ENCODE measurements around the gene GSPT2.
"Not testable (repeated sequence)": the region's sequence is repeated elsewhere in the genome, so short reads cannot be mapped to it uniquely, and the experiment has no call there.

The GSPT2 gene

DNA sequence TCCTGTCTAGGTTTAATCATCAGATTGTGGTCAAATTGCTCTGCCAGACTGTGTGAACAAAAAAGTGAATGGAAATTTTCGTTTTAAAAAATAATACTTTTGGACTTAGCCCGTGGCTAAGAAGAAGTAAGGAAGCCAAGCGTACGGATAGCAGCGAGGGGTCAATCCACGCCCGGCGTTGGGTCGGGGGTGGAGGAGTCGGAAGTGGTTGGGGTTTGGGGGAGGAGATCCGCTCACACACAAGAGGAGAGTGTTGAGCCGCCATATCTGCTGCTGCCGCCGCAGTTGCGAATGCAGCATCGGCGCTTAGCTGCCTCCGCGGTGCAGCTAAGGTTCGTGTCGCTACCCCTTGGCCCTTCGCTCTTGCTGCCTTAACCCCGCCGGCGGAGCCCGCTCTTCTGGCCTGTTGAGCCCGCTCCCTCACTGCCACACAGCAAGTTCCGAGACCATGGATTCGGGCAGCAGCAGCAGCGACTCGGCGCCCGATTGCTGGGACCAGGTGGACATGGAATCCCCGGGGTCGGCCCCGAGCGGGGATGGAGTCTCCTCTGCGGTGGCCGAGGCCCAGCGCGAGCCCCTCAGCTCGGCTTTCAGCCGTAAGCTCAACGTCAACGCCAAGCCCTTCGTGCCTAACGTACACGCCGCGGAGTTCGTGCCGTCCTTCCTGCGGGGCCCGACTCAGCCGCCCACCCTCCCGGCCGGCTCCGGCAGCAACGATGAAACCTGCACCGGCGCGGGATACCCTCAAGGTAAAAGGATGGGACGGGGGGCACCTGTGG is at the start of gene GSPT2:
TSS of gene GSPT2 (plus strand) at position 264 of the 779 bp plus-strand sequence. CDS start at position 449, 185 bp downstream.
- H3K4me3 ChIP-seq (ENCODE audit: low read depth, low read length), result peak within 1 kb of the TSS; percentile 65
- DNase-seq (ENCODE audit: low read depth, low spot score), result peak; percentile 80
- in situ Hi-C loops (cut with HindIII; ENCODE audit: low sequenced_read_pairs), result no loop called here
- TF ChIP-seq, protein P1, sequence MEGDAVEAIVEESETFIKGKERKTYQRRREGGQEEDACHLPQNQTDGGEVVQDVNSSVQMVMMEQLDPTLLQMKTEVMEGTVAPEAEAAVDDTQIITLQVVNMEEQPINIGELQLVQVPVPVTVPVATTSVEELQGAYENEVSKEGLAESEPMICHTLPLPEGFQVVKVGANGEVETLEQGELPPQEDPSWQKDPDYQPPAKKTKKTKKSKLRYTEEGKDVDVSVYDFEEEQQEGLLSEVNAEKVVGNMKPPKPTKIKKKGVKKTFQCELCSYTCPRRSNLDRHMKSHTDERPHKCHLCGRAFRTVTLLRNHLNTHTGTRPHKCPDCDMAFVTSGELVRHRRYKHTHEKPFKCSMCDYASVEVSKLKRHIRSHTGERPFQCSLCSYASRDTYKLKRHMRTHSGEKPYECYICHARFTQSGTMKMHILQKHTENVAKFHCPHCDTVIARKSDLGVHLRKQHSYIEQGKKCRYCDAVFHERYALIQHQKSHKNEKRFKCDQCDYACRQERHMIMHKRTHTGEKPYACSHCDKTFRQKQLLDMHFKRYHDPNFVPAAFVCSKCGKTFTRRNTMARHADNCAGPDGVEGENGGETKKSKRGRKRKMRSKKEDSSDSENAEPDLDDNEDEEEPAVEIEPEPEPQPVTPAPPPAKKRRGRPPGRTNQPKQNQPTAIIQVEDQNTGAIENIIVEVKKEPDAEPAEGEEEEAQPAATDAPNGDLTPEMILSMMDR (IDR thresholded peaks at IDR 0.05; ENCODE audit: low read depth, low read length), result no peak

DNA sequence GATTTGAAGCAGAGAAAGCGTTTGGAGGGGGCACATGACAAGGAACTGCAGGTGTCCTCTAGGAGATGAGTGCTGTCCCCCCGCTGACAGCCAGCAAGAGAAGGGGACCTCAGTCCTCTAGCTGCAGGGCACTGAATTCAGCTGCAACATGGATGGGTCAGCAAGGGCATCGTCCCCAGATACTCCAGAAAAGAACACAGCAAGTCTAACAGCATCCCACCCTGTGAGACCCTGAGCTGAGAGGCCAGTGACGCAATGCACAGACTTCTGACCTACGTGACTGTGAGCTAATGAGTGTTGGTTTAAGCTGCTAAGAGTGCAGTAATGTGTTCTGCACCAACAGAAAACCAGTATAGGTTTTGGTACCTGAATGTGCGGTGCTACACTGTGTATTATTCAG is 49.0 kb upstream of the GSPT2 start:
- TF ChIP-seq, protein P1 (IDR thresholded peaks at IDR 0.05; ENCODE audit: low read depth, low read length), result no peak
- in situ Hi-C loops (cut with HindIII; ENCODE audit: low sequenced_read_pairs), result no loop called here
- H3K4me3 ChIP-seq (ENCODE audit: low read depth, low read length), result no peak overlapping the region
- no peak for DNase-seq (ENCODE audit: low read depth, low spot score)

- in situ Hi-C loops (cut with HindIII; ENCODE audit: low sequenced_read_pairs), result no loop called here
- no peak overlapping the region for H3K4me3 ChIP-seq (ENCODE audit: low read depth, low read length)
- DNase-seq (ENCODE audit: low read depth, low spot score), result no peak
- TF ChIP-seq, protein P1 (IDR thresholded peaks at IDR 0.05; ENCODE audit: low read depth, low read length), result no peak
Measured at GRCh38 chrX:51697397-51697796, 45.8 kb upstream of the GSPT2 start.

DNA sequence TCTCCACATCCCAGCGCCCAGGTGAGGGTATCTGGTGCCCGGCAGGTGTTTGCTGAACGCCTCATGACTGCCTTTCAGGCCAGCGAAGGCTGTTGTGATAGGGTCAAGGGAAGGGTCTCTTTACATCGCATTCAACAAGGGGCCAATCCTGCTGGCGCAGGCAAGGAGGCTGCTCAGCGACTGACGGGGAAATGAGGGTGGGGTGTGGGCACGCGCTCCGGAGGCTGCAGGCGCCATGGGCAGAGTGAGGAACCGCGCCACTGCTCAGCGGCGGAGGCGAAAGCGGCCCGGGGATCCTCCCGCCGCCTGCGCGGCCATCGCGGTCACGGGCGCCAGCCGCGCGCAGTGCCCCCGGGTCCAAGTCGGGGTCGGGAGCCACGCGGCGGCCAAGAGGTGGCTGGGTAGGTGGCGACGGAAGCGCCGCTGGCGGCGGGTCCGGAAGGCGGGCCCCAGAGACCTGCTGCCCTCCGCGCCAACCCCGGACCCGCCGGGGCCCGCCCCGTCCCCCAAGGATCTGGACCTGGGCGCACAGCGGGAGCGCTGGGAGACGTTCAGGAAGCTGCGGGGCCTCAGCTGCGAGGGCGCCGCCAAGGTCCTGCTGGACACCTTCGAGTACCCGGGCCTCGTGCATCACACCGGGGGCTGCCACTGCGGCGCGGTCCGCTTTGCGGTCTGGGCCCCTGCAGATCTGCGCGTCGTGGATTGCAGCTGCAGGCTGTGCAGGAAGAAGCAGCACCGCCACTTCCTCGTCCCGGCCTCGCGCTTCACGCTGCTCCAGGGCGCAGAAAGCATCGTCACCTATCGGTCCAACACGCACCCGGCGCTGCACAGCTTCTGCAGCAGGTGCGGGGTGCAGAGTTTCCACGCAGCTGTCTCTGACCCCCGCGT is 32.7 kb upstream of the GSPT2 start, which contains the start of gene CENPVL1:
TSS of gene CENPVL1 (plus strand) at position 236 of the 888 bp plus-strand sequence. CDS start at position 236, 0 bp downstream.
- in situ Hi-C loops (cut with HindIII; ENCODE audit: low sequenced_read_pairs); DNase-seq (ENCODE audit: low read depth, low spot score); H3K4me3 ChIP-seq (ENCODE audit: low read depth, low read length): not testable (repeated sequence)

DNA sequence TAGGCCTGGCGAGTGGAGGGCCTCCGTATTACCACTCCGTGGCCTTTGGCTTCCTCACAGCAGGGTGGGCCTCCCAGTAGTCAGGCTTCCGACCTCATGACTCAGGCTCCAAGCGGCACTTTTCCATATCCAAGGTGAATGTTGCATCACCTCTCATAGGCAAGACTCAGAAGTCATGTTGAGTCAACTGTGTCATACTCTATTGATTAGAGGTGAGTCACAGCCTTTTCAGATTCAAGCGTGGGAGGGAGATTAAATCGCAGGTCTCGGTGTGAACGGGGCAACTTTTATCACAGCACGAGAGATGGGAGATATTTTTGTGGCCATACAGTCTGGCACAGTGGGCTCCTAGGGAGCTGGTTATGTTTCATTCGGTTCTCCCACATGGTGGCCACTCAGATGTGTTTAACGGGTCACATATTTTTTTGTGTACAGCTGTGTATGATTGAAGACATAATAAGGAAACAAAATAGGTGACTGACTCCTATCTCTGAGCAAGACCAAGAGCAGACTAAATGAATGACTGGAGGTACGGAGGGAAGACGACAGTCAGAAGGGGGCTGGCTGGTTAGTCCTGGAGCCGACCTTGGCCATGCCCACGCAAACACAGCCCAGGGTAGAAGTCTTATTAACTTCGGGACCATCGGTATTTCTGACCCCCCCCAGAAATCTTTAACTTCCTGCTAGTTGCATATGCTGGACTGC is 30.1 kb upstream of the GSPT2 start:
- DNase-seq (ENCODE audit: low read depth, low spot score); H3K4me3 ChIP-seq (ENCODE audit: low read depth, low read length); in situ Hi-C loops (cut with HindIII; ENCODE audit: low sequenced_read_pairs): not testable (repeated sequence)

DNA sequence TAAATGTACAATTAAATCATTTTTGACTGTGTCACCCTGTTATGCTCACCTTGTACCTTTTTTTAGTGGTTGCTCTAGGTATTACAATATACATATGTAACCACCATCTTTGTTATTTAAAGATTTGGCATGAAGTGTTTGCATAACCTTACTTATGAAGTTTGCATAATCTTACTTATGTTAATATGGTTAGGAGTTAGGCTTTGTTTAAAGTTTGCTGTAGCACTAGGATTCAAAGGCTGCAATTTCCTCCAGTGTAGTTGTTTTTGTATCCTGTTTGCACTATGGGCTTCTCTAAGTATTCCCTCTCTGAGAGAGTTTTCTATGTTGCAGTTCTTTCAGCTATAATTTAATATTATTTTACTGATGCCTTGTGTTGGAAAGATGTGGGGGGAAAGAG is 15.0 kb upstream of the GSPT2 start:
- no peak overlapping the region for H3K4me3 ChIP-seq (ENCODE audit: low read depth, low read length)
- DNase-seq (ENCODE audit: low read depth, low spot score), result no peak
- TF ChIP-seq, protein P1 (IDR thresholded peaks at IDR 0.05; ENCODE audit: low read depth, low read length), result no peak
- in situ Hi-C loops (cut with HindIII; ENCODE audit: low sequenced_read_pairs), result no loop called here

- TF ChIP-seq, protein P1 (IDR thresholded peaks at IDR 0.05; ENCODE audit: low read depth, low read length), result no peak
- in situ Hi-C loops (cut with HindIII; ENCODE audit: low sequenced_read_pairs), result no loop called here
- no peak for DNase-seq (ENCODE audit: low read depth, low spot score)
- no peak overlapping the region for H3K4me3 ChIP-seq (ENCODE audit: low read depth, low read length)
Measured at GRCh38 chrX:51737091-51737490, 6.2 kb upstream of the GSPT2 start.

Data from astrocyte of the spinal cord (primary cell).